IMR-90 (cell line): ENCODE results near the gene RALGPS1. TPM values are rescaled to one million over a fixed set of nuclear protein-coding genes. Genes with fewer than 3 reads are reported as not detected.

Experiments used
- ATAC-seq: fragments of 200-7000 bp; cut with Tn5 transposase; 2 replicates; pipeline ENCODE4 v1.9.1; 2020; ENCODE audit warnings: low read depth, mild to moderate bottlenecking, moderate library complexity
- BruUV-seq: library from RNA; stranded (reverse); fragments of 400-500 nt; replicated peaks from 2 replicates; lab custom pipeline; 2021; lab: Mats Ljungman, UMichigan
- CTCF ChIA-PET: fragments of 300-600 bp; formaldehyde crosslinking; extraction: SDS; loops from one replicate; lab custom pipeline; 2021; ENCODE audit warnings: antibody characterized with exemption; lab: Yijun Ruan, JAX
- POLR2A ChIA-PET: fragments of 300-600 bp; sonication (Branson Sonifier 250); formaldehyde crosslinking; loops from one replicate; lab custom pipeline; 2022; ENCODE audit warnings: antibody characterized with exemption; ENCODE audit not compliant: unreplicated experiment; lab: Charles Lee
- DNase-seq: peaks from one replicate; pipeline ENCODE4 v3.0.0; 2013
- H2AFZ ChIP-seq: replicated peaks from 2 replicates; pipeline ENCODE3; 2013; ENCODE audit warnings: low read length, mild to moderate bottlenecking; ENCODE audit not compliant: poor library complexity
- H2AK5ac ChIP-seq: 2 replicates; pipeline ENCODE4 v1.6.1; 2013; ENCODE audit warnings: low read depth, low read length, inconsistent platforms
- H2AK9ac ChIP-seq: replicated peaks from 2 replicates; pipeline ENCODE3; 2013; ENCODE audit warnings: mild to moderate bottlenecking, low read depth, low read length, moderate library complexity; ENCODE audit not compliant: poor library complexity
- H2BK120ac ChIP-seq: 2 replicates; pipeline ENCODE4 v1.6.1; 2013; ENCODE audit warnings: low read depth, low read length, inconsistent platforms
- H2BK15ac ChIP-seq: 3 replicates; pipeline ENCODE4 v1.6.1; 2013; ENCODE audit warnings: low read depth, low read length, inconsistent platforms
- H2BK20ac ChIP-seq: 2 replicates; pipeline ENCODE4 v1.6.1; 2013; ENCODE audit warnings: low read depth, mild to moderate bottlenecking, inconsistent platforms, low read length, moderate library complexity
- H2BK5ac ChIP-seq: 2 replicates; pipeline ENCODE4 v1.6.1; 2013; ENCODE audit warnings: mild to moderate bottlenecking, low read depth, low read length, inconsistent platforms; ENCODE audit not compliant: poor library complexity, severe bottlenecking
- H3K14ac ChIP-seq: replicated peaks from 2 replicates; pipeline ENCODE4 v1.6.1; 2013; ENCODE audit warnings: low read depth, low read length, inconsistent platforms
- H3K18ac ChIP-seq: 2 replicates; pipeline ENCODE4 v1.6.1; 2013; ENCODE audit warnings: low read depth, low read length, control low read depth
- H3K23ac ChIP-seq: 2 replicates; pipeline ENCODE4 v1.6.1; 2013; ENCODE audit warnings: low read depth, low read length, inconsistent platforms
- H3K27ac ChIP-seq: 2 replicates; pipeline ENCODE4 v1.5.1; 2013; ENCODE audit warnings: mild to moderate bottlenecking, control low read depth, low read length; ENCODE audit not compliant: insufficient read depth
- H3K27me3 ChIP-seq: 2 replicates; pipeline ENCODE4 v1.6.1; 2013; ENCODE audit warnings: low read length; ENCODE audit not compliant: control insufficient read depth, insufficient read depth
- H3K36me3 ChIP-seq: 2 replicates; pipeline ENCODE4 v1.6.1; 2013; ENCODE audit warnings: low read length, mixed read lengths; ENCODE audit not compliant: control insufficient read depth, insufficient read depth
- H3K4ac ChIP-seq: 2 replicates; pipeline ENCODE4 v1.6.1; 2013; ENCODE audit warnings: low read depth, low read length, inconsistent platforms
- H3K4me1 ChIP-seq: 2 replicates; pipeline ENCODE4 v1.6.1; 2013; ENCODE audit warnings: low read length, mixed read lengths; ENCODE audit not compliant: control insufficient read depth, insufficient read depth
- H3K4me2 ChIP-seq: 2 replicates; pipeline ENCODE4 v1.6.1; 2013; ENCODE audit warnings: low read depth, mild to moderate bottlenecking, control low read depth, low read length, moderate library complexity
- H3K4me3 ChIP-seq: 2 replicates; pipeline ENCODE4 v1.5.1; 2013; ENCODE audit warnings: low read depth, mild to moderate bottlenecking, control low read depth, low read length, moderate library complexity; ENCODE audit not compliant: insufficient read depth
- H3K56ac ChIP-seq: 2 replicates; pipeline ENCODE4 v1.6.1; 2013; ENCODE audit warnings: low read length, inconsistent platforms; ENCODE audit not compliant: insufficient read depth; ENCODE audit errors: extremely low read depth
- H3K79me1 ChIP-seq, 2 experiments: 2 replicates each; pipeline ENCODE4 v1.6.1; 2013; ENCODE audit warnings: low read length in 2 of 2, inconsistent platforms in 1 of 2, low read depth in 1 of 2
- H3K9ac ChIP-seq: 2 replicates; pipeline ENCODE4 v1.6.1; 2013; ENCODE audit warnings: low read depth, low read length, control low read depth
- H3K9me1 ChIP-seq: 2 replicates; pipeline ENCODE4 v1.6.1; 2013; ENCODE audit warnings: low read length, inconsistent platforms; ENCODE audit not compliant: insufficient read depth
- H3K9me3 ChIP-seq: 2 replicates; pipeline ENCODE4 v1.6.1; 2013; ENCODE audit warnings: low read length; ENCODE audit not compliant: control insufficient read depth, insufficient read depth
- H4K20me1 ChIP-seq: 2 replicates; pipeline ENCODE4 v1.6.1; 2013; ENCODE audit warnings: low read length, inconsistent platforms; ENCODE audit not compliant: insufficient read depth
- H4K5ac ChIP-seq: 2 replicates; pipeline ENCODE4 v1.6.1; 2013; ENCODE audit warnings: mild to moderate bottlenecking, low read depth, low read length, control low read depth
- H4K8ac ChIP-seq, 2 experiments: 2 replicates each; pipeline ENCODE4 v1.6.1; 2013; ENCODE audit warnings: low read depth in 2 of 2, low read length in 2 of 2, control low read depth in 1 of 2, inconsistent platforms in 1 of 2
- H4K91ac ChIP-seq: 2 replicates; pipeline ENCODE4 v1.6.1; 2013; ENCODE audit warnings: low read depth, low read length, inconsistent platforms; ENCODE audit not compliant: insufficient read depth
- CEBPB ChIP-seq: IDR thresholded peaks from 2 replicates; pipeline ENCODE4 v1.6.1; 2012; ENCODE audit warnings: low read depth, low read length, improper control_type of control experiment
- CHD1 ChIP-seq: IDR thresholded peaks from 2 replicates; pipeline ENCODE4 v1.6.1; 2012; ENCODE audit warnings: low read depth, low read length, improper control_type of control experiment
- FOS ChIP-seq: fragments of 150-350 bp; IDR thresholded peaks from 2 replicates; pipeline ENCODE4 v1.6.1; 2016; ENCODE audit warnings: low read depth, low read length
- MXI1 ChIP-seq: IDR thresholded peaks from 2 replicates; pipeline ENCODE4 v1.6.1; 2012; ENCODE audit warnings: low read depth, mild to moderate bottlenecking, low read length, moderate library complexity, borderline replicate concordance
- NFE2L2 ChIP-seq: fragments of 150-350 bp; IDR thresholded peaks from 2 replicates; pipeline ENCODE4 v1.6.1; 2016; ENCODE audit warnings: low read depth, mild to moderate bottlenecking, low read length
- POLR2A ChIP-seq: IDR thresholded peaks from 2 replicates; pipeline ENCODE4 v1.6.1; 2012; ENCODE audit warnings: mild to moderate bottlenecking, low read depth, low read length
- RAD21 ChIP-seq: IDR thresholded peaks from 2 replicates; pipeline ENCODE4 v1.6.1; 2012; ENCODE audit warnings: low read length, improper control_type of control experiment
- RCOR1 ChIP-seq: IDR thresholded peaks from 2 replicates; pipeline ENCODE4 v1.6.1; 2012; ENCODE audit warnings: mild to moderate bottlenecking, low read length, improper control_type of control experiment; ENCODE audit not compliant: insufficient replicate concordance
- SMC3 ChIP-seq: fragments of 150-350 bp; IDR thresholded peaks from 2 replicates; pipeline ENCODE4 v1.6.1; 2016; ENCODE audit warnings: low read depth, mild to moderate bottlenecking, antibody characterized with exemption, low read length, moderate library complexity
- WGBS, 2 experiments: methylation state at CpG; one replicate each; pipeline versions ENCODE4 v1.1.5 to v1.1.7; 2013; ENCODE audit warnings: missing lambda C conversion rate in 2 of 2; ENCODE audit not compliant: insufficient read length in 1 of 2; ENCODE audit errors: extremely low coverage in 2 of 2; 5-methylcytosine and 5-hydroxymethylcytosine counted together
- dilution Hi-C: fragments of 300-500 bp; cut with HindIII; formaldehyde crosslinking; loops from one replicate; pipeline ENCODE4 v1.14.3; 2018; ENCODE audit warnings: low sequenced_read_pairs; ENCODE audit not compliant: unreplicated experiment
- in situ Hi-C: fragments of 300-500 bp; cut with MboI; formaldehyde crosslinking; loops from 3 replicates; pipeline ENCODE4 v1.14.3; 2019; ENCODE audit warnings: low sequenced_read_pairs, inconsistent platforms, mixed read lengths
- intact Hi-C: fragments of 100-400 bp; cut with micrococcal nuclease; formaldehyde crosslinking; loops from 2 replicates; pipeline ENCODE4 v1.10.0; 2022
- polyA plus RNA-seq, 3 experiments: library from polyadenylated mRNA; depleted of rRNA; stranded (reverse); fragments of >200 nt; gene quantifications; 2 replicates each; pipeline ENCODE4 v1.2.3, GENCODE V29; 2012; ENCODE audit warnings: low replicate concordance in 1 of 3
- total RNA-seq: library from RNA; depleted of rRNA; stranded (reverse); fragments of >200 nt; gene quantifications from 2 replicates; pipeline ENCODE4 v1.2.3, GENCODE V29; 2012
- TF ChIP-seq, protein P1 (sequence below): fragments of 150-350 bp; IDR thresholded peaks from 2 replicates; pipeline ENCODE4 v1.6.1; 2016; ENCODE audit warnings: low read depth, mild to moderate bottlenecking, low read length, moderate library complexity, borderline replicate concordance
- TF ChIP-seq, protein P2 (sequence below): conservative IDR thresholded peaks from 2 replicates; pipeline ENCODE4 v1.5.1; 2012; ENCODE audit warnings: mild to moderate bottlenecking, low read depth, low read length, improper control_type of control experiment
- TF ChIP-seq, protein P3 (sequence below): fragments of 150-350 bp; IDR thresholded peaks from 2 replicates; pipeline ENCODE4 v1.6.1; 2017; ENCODE audit warnings: mild to moderate bottlenecking, antibody characterized with exemption, low read length, low read depth

The RALGPS1 gene
- total and polyA plus RNA-seq, 2 of the 4 experiments (the other 2 are of a cell fraction): 0.90 to 2.8 TPM

DNA sequence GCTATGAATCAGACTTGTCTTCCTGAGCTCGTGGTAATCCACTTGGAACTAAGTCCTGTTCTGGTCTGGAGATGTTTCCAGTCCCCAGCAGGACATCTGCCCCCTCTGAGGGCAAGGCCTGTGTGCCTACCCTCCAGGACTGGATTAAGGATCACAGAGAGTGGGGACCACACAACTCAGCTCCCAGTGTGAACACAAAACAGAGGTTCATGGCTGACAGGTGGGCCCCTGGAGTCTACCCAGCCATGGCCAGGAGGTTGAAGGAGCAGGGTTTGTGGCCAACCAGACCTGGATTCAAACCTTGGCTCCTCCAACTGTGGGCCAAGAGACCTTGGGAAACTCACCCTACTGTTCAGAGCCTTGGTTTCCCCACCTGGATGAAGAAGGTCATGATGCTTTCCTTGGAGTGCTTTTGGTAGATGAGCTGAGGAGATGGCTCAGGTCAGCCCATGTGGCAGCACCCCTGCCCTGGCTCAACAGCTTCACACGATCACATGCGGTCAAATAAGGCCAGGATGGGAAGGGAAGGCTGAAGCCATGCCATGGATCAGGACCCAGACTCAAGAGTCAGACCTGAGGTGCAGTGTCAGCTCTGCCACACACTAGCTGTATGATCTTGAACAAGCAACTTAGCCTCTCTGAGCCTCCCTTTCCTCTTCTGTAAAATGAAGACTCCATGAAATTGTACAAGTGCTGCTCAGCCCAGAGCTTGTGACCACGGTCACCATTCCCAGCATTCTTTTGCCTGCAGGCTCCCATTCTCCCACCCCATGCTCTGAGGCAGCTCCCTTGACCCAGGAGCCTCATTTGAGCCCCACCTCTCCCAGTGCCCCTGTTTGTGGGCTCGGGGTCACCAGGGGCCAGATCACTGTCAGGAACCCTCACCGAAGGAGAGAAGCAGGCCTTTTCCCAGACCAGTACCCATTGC lies 235.1 kb downstream of the RALGPS1 start (continued):
- TF ChIP-seq MXI1 (no peak), POLR2A (no peak), NFE2L2 (no peak)

DNA sequence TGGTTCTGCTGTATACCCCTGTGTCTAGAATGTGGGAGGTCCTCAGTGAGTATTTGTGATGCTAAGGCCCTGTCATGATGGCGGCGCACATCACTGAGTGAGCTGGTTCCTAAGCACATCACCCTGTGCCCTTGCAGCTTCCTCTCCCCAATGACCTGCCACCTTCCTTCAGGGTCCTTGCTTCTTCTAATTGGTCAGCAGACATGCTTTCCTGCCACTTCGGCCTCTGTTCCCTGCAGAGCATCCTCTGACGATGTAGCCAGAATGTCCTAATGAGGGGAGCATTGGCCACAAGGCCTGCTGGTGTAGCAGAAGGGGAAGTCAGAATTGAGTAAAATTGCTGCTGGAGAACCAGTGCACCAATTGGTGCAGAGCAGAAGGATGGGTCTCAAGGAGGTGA lies 238.9 kb downstream of the RALGPS1 start:
- ATAC-seq (no peak), DNase-seq (no peak)
- dilution Hi-C loops: no loop called here
- ChIA-PET CTCF (no interaction called here), POLR2A (no interaction called here)
- Histone ChIP-seq H3K4me1 (no peaks in the 10 kb centered on the region; the same call in 1 of the 2 replicates), H3K4me3 (no peak overlapping the region), H2BK120ac (no peak overlapping the region), H2BK20ac (no peak overlapping the region), H3K9ac (no peak overlapping the region), H3K36me3 (no peaks in the 10 kb centered on the region), H4K8ac (no peak overlapping the region), H2AFZ (no peak overlapping the region), H2BK5ac (no peak overlapping the region), H4K91ac (no peak overlapping the region), H2AK9ac (no peak overlapping the region), H3K14ac (no peak overlapping the region), H4K20me1 (no peaks in the 10 kb centered on the region), H3K56ac (no peak overlapping the region), H3K23ac (no peak overlapping the region), H3K27me3 (no peaks in the 10 kb centered on the region), H2AK5ac (no peak overlapping the region), H3K4ac (no peak overlapping the region), H3K18ac (no peak overlapping the region), H3K27ac (no peak overlapping the region), H3K9me1 (peaks cover 5% of the 10 kb centered on the region; the same call in 1 of the 2 replicates), H3K79me1 (no peaks in the 10 kb centered on the region), H2BK15ac (no peak overlapping the region), H3K9me3 (no peaks in the 10 kb centered on the region), H4K5ac (no peak overlapping the region), H3K4me2 (no peak overlapping the region)
- no CpG with 5 or more reads among the region's 4 CpGs for WGBS, 2 experiments
- in situ Hi-C loops: no loop called here
- no TSS peak for BruUV-seq
- intact Hi-C loops: no loop called here
- TF ChIP-seq, protein P1, sequence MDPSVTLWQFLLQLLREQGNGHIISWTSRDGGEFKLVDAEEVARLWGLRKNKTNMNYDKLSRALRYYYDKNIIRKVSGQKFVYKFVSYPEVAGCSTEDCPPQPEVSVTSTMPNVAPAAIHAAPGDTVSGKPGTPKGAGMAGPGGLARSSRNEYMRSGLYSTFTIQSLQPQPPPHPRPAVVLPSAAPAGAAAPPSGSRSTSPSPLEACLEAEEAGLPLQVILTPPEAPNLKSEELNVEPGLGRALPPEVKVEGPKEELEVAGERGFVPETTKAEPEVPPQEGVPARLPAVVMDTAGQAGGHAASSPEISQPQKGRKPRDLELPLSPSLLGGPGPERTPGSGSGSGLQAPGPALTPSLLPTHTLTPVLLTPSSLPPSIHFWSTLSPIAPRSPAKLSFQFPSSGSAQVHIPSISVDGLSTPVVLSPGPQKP: no peak
- TF ChIP-seq POLR2A: no peak
- TF ChIP-seq RCOR1: no peak
- no peak for TF ChIP-seq FOS
- TF ChIP-seq, protein P2, sequence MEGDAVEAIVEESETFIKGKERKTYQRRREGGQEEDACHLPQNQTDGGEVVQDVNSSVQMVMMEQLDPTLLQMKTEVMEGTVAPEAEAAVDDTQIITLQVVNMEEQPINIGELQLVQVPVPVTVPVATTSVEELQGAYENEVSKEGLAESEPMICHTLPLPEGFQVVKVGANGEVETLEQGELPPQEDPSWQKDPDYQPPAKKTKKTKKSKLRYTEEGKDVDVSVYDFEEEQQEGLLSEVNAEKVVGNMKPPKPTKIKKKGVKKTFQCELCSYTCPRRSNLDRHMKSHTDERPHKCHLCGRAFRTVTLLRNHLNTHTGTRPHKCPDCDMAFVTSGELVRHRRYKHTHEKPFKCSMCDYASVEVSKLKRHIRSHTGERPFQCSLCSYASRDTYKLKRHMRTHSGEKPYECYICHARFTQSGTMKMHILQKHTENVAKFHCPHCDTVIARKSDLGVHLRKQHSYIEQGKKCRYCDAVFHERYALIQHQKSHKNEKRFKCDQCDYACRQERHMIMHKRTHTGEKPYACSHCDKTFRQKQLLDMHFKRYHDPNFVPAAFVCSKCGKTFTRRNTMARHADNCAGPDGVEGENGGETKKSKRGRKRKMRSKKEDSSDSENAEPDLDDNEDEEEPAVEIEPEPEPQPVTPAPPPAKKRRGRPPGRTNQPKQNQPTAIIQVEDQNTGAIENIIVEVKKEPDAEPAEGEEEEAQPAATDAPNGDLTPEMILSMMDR: no peak
- no peak for TF ChIP-seq CEBPB
- no peak for TF ChIP-seq SMC3
- TF ChIP-seq RAD21: no peak
- TF ChIP-seq MXI1: no peak
- TF ChIP-seq CHD1: no peak
- TF ChIP-seq NFE2L2: no peak
- TF ChIP-seq, protein P3, sequence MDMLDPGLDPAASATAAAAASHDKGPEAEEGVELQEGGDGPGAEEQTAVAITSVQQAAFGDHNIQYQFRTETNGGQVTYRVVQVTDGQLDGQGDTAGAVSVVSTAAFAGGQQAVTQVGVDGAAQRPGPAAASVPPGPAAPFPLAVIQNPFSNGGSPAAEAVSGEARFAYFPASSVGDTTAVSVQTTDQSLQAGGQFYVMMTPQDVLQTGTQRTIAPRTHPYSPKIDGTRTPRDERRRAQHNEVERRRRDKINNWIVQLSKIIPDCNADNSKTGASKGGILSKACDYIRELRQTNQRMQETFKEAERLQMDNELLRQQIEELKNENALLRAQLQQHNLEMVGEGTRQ: no peak
